ENCODE measurements around the gene METTL9. TPM values are rescaled to one million over a fixed set of nuclear protein-coding genes. Genes with fewer than 3 reads are reported as not detected.
"Not testable (repeated sequence)": the region's sequence is repeated elsewhere in the genome, so short reads cannot be mapped to it uniquely, and the experiment has no call there.

Gene METTL9
- total RNA-seq, 1 donor from 2014 or later: 77.1 TPM

DNA sequence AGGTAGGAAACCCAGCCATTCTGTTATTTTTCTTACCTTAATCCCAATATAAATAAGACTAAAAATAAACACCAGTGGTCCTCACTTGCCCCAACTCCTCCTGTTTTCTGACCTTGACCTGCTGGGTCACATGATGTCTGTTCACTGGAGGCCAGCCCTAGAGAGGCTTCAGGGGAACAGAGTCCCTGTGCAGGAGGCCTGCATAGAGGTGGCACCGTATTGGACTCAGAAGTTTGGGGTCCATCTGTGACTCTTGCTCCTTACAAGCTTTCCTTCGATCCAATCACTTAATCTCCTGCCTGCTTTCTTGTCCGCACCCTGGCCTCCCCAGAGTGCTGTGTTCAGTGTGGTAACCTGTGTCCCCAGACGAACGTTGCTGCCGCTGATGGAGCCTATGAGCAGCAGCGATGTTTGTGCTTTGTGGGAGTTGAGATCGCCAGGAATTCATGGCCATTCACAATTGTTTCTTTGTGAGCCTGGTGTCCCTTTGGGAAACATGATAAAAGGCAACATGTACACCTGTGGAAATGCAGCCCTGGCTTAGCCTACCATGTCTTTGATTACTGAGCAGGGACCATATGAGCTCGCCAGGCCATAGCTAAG is 48.3 kb downstream of the METTL9 start:
- Mint-ChIP-seq H3K4me3 (ENCODE audit: unreplicated experiment) (no peak overlapping the region), H3K27ac (ENCODE audit: unreplicated experiment) (no peak overlapping the region), H3K36me3 (ENCODE audit: low read depth) (no peaks in the 10 kb centered on the region), H3K27me3 (ENCODE audit: low read depth) (no peaks in the 10 kb centered on the region), H3K4me1 (ENCODE audit: low read depth) (peaks cover 11% of the 10 kb centered on the region), H3K9me3 (ENCODE audit: low read depth) (no peaks in the 10 kb centered on the region)
- no peak for DNase-seq (ENCODE audit: low spot score)
- TF ChIP-seq, protein P1, sequence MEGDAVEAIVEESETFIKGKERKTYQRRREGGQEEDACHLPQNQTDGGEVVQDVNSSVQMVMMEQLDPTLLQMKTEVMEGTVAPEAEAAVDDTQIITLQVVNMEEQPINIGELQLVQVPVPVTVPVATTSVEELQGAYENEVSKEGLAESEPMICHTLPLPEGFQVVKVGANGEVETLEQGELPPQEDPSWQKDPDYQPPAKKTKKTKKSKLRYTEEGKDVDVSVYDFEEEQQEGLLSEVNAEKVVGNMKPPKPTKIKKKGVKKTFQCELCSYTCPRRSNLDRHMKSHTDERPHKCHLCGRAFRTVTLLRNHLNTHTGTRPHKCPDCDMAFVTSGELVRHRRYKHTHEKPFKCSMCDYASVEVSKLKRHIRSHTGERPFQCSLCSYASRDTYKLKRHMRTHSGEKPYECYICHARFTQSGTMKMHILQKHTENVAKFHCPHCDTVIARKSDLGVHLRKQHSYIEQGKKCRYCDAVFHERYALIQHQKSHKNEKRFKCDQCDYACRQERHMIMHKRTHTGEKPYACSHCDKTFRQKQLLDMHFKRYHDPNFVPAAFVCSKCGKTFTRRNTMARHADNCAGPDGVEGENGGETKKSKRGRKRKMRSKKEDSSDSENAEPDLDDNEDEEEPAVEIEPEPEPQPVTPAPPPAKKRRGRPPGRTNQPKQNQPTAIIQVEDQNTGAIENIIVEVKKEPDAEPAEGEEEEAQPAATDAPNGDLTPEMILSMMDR (IDR thresholded peaks at IDR 0.05): no peak

DNA sequence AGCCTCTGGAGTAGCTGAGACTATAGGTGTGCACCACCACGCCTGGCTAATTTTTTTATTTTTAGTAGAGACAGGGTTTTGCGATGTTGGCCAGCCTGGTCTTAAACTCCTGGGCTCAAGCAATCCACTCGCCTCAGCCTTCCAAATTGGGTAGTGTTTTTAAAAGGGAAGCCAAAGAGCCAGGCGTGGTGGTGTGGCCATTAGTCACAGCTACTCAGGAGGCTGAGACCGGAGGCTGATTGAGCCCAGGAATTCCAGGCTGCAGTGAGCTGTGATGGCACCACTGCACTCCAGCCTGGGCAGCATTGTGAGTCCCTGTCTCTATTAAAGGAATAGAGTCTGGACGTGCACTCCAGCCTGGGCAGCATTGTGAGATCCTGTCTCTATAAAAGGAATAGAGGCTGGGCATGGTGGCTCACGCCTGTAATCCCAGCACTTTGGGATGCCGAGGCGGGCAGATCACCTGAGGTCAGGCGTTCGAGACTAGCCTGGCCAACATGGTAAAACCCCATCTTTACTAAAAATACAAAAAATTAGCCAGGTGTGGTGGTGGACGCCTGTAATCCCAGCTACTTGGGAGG is 50.5 kb downstream of the METTL9 start:
- not testable (repeated sequence) for H3K36me3 Mint-ChIP-seq (ENCODE audit: low read depth); H3K27me3 Mint-ChIP-seq (ENCODE audit: low read depth); H3K27ac Mint-ChIP-seq (ENCODE audit: unreplicated experiment); H3K9me3 Mint-ChIP-seq (ENCODE audit: low read depth); H3K4me3 Mint-ChIP-seq (ENCODE audit: unreplicated experiment); DNase-seq (ENCODE audit: low spot score)
- H3K4me1 Mint-ChIP-seq (ENCODE audit: low read depth): peaks cover 11% of the 10 kb centered on the region

DNA sequence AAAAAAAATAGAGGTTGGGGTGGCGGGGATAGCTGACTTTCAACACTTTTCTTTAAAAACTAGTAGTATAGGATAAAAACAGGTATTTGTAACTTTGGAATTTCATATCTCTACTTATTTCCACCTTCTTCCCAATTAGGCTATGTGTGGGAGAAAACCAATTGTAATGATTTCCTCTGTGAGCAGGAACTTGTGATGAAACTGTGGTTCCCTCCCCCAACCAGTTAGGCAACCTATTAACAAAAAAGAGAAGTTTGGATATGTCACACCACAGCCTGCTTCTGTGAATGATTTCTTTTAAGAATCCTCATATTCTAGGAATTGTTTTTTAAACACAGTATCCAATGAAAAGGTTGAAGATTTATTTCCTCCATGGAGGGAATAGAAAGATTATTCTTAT is 51.1 kb downstream of the METTL9 start:
- no peak overlapping the region for H3K4me3 Mint-ChIP-seq (ENCODE audit: unreplicated experiment)
- H3K4me1 Mint-ChIP-seq (ENCODE audit: low read depth): peaks cover 9% of the 10 kb centered on the region
- no peak for DNase-seq (ENCODE audit: low spot score)
- no peaks in the 10 kb centered on the region for H3K9me3 Mint-ChIP-seq (ENCODE audit: low read depth)
- TF ChIP-seq, protein P1 (IDR thresholded peaks at IDR 0.05): no peak
- H3K36me3 Mint-ChIP-seq (ENCODE audit: low read depth): peaks cover 4% of the 10 kb centered on the region
- H3K27ac Mint-ChIP-seq (ENCODE audit: unreplicated experiment): no peak overlapping the region
- no peaks in the 10 kb centered on the region for H3K27me3 Mint-ChIP-seq (ENCODE audit: low read depth)

DNA sequence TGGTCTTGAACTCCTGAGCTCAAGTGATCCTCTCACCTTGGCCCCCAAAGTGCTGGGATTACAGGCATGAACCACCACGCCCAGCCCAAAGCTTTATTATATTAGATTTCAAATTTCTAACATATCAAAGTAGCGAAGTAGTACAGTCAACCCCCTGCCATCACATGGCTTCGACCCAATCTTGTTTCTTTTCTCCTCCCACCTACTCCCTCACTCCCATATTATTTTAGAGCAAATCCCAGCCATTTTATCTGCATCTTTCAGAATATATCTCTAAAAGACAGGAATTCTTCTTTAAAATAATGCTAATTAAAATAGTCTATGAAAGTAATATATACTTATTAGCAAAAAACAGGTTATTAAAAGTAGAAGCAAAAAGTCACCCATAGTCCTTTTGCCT is 52.1 kb downstream of the METTL9 start:
- Mint-ChIP-seq H3K4me3 (ENCODE audit: unreplicated experiment) (no peak overlapping the region), H3K9me3 (ENCODE audit: low read depth) (no peaks in the 10 kb centered on the region), H3K27me3 (ENCODE audit: low read depth) (no peaks in the 10 kb centered on the region), H3K36me3 (ENCODE audit: low read depth) (peaks cover 4% of the 10 kb centered on the region), H3K27ac (ENCODE audit: unreplicated experiment) (no peak overlapping the region), H3K4me1 (ENCODE audit: low read depth) (peaks cover 3% of the 10 kb centered on the region)
- DNase-seq (ENCODE audit: low spot score): no peak
- TF ChIP-seq, protein P1 (IDR thresholded peaks at IDR 0.05): no peak

DNA sequence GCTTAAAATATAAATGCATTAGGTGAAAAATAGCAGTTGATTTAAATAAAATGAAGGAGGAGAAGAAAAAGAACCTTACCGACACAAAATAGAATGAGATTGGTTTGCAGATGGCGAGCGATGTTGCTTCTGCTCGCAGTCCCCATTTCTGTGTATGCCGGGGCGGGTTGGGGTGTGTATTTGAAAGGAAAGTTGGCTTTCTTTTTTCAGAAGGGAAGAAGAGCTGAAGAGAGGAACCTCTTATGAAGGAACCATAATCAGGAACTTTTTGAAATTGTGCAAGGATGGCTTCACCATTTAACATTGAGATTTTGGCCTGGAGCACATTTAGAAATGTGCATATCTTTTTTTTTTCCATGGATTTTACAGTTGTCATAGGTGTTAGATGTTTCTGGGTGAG is 53.1 kb downstream of the METTL9 start, which contains the start of gene IGSF6:
Gene IGSF6, minus strand, starts transcription at position 156 of the 400 bp plus-strand sequence. Its CDS starts 10 bp downstream, at position 146.
- Mint-ChIP-seq H3K4me1 (ENCODE audit: low read depth) (peaks cover 10% of the 10 kb centered on the region), H3K4me3 (ENCODE audit: unreplicated experiment) (no peak within 1 kb of the TSS), H3K36me3 (ENCODE audit: low read depth) (peaks cover 4% of the 10 kb centered on the region), H3K27ac (ENCODE audit: unreplicated experiment) (no peak within 1 kb of the TSS), H3K9me3 (ENCODE audit: low read depth) (no peaks in the 10 kb centered on the region), H3K27me3 (ENCODE audit: low read depth) (no peaks in the 10 kb centered on the region)
- TF ChIP-seq, protein P1 (IDR thresholded peaks at IDR 0.05): no peak
- no peak for DNase-seq (ENCODE audit: low spot score)

DNA sequence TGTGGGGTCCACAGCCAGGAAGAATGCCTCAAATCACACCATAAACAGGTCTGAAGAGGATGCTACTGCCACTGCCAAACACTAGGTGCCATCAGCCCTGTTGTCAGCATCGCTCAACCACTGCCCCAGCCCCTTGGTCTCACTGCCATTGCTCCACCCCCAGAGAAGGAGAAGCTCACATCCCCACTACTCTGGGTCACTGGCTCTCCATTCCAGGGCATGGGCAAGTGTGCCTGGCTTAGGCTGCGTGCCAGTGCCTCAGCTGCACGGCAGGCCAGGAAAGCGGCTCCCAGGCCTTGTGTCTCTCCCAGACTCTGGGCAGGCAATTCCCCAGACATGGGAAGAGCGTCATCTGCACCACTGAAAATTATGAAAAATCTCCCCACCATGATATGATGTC is 54.2 kb downstream of the METTL9 start:
- H3K27ac Mint-ChIP-seq (ENCODE audit: unreplicated experiment): no peak overlapping the region
- H3K36me3 Mint-ChIP-seq (ENCODE audit: low read depth): peaks cover 6% of the 10 kb centered on the region
- peaks cover 10% of the 10 kb centered on the region for H3K4me1 Mint-ChIP-seq (ENCODE audit: low read depth)
- no peak overlapping the region for H3K4me3 Mint-ChIP-seq (ENCODE audit: unreplicated experiment)
- no peaks in the 10 kb centered on the region for H3K9me3 Mint-ChIP-seq (ENCODE audit: low read depth)
- TF ChIP-seq, protein P1 (IDR thresholded peaks at IDR 0.05): no peak
- DNase-seq (ENCODE audit: low spot score): no peak
- H3K27me3 Mint-ChIP-seq (ENCODE audit: low read depth): no peaks in the 10 kb centered on the region
